Spleen (tissue), 11 donors: ENCODE measurements around the gene DLGAP3. TPM values are rescaled to one million over a fixed set of nuclear protein-coding genes. Genes with fewer than 3 reads are reported as not detected.

ENCODE experiments used
- DNase-seq: peaks from one replicate; pipeline ENCODE4 v3.0.0-alpha.2; 2020
- H3K27ac ChIP-seq, 8 donors: fragments of 200-600 bp; sonication (generic) in 7 of 8; 1 replicate in 4 of 8; 2 replicates in 4 of 8; pipeline versions ENCODE4 v1.5.0 to v1.8.0; 2016 to 2021; ENCODE audit warnings: inconsistent platforms in 4 of 8, mild to moderate bottlenecking in 4 of 8, moderate library complexity in 1 of 8
- H3K27me3 ChIP-seq, 7 donors: fragments of 200-600 bp; sonication (generic) in 6 of 7; replicated peaks in 1 of 7; 1 replicate in 4 of 7; 2 replicates in 3 of 7; pipeline versions ENCODE4 v1.5.0 to v1.8.0; 2016 to 2021; ENCODE audit warnings: inconsistent platforms in 3 of 7, mild to moderate bottlenecking in 1 of 7
- H3K36me3 ChIP-seq, 6 donors: fragments of 200-600 bp; sonication (generic) in 5 of 6; 1 replicate in 4 of 6; 2 replicates in 2 of 6; pipeline versions ENCODE4 v1.5.0 to v1.8.0; 2016 to 2021; ENCODE audit warnings: inconsistent platforms in 2 of 6
- H3K4me1 ChIP-seq, 6 donors: fragments of 200-600 bp; sonication (generic) in 5 of 6; 1 replicate in 3 of 6; 2 replicates in 3 of 6; pipeline versions ENCODE4 v1.5.0 to v1.8.0; 2016 to 2021; ENCODE audit warnings: inconsistent platforms in 3 of 6
- H3K4me3 ChIP-seq, 8 donors: fragments of 200-600 bp; sonication (generic) in 7 of 8; 1 replicate in 4 of 8; 2 replicates in 4 of 8; pipeline versions ENCODE4 v1.5.0 to v1.8.0; 2016 to 2021; ENCODE audit warnings: inconsistent platforms in 4 of 8, mild to moderate bottlenecking in 4 of 8, moderate library complexity in 2 of 8
- H3K9me3 ChIP-seq, 8 donors: fragments of 200-600 bp; sonication (generic) in 7 of 8; 1 replicate in 4 of 8; 2 replicates in 4 of 8; pipeline versions ENCODE4 v1.5.0 to v1.8.0; 2016 to 2021; ENCODE audit warnings: inconsistent platforms in 4 of 8
- CTCF ChIP-seq, 11 experiments: fragments of 200-600 bp in 7 of 11; fragments of 450-650 bp in 4 of 11; sonication (generic) in 4 of 11; IDR thresholded peaks in 8 of 11; conservative IDR thresholded peaks in 3 of 11; 1 replicate in 7 of 11; 2 replicates in 4 of 11; pipeline versions ENCODE4 v1.4.0 to v1.8.0; 2016 to 2021; ENCODE audit warnings: antibody characterized with exemption in 11 of 11, inconsistent platforms in 4 of 11, mild to moderate bottlenecking in 1 of 11
- POLR2A ChIP-seq, 3 donors: fragments of 450-650 bp; IDR thresholded peaks; one replicate each; pipeline ENCODE4 v1.5.1; 2017; ENCODE audit warnings: antibody characterized with exemption in 3 of 3, mild to moderate bottlenecking in 1 of 3
- POLR2AphosphoS5 ChIP-seq, 3 donors: sonication (generic); formaldehyde crosslinking; IDR thresholded peaks; one replicate each; pipeline ENCODE4 v1.5.1; 2017; ENCODE audit warnings: antibody characterized with exemption in 3 of 3
- WGBS, 5 donors: extraction: QIAGEN DNeasy Blood & Tissue Kit in 3 of 5; methylation state at CpG; one replicate each; pipeline versions ENCODE4 v1.1.5 to v1.1.7; 2013 to 2018; 5-methylcytosine and 5-hydroxymethylcytosine counted together
- intact Hi-C: fragments of 100-400 bp; cut with DNase I; formaldehyde crosslinking; loops from one replicate; pipeline ENCODE4 v1.15.0; 2023; ENCODE audit warnings: low total_unique reads
- polyA plus RNA-seq, 3 donors: library from polyadenylated mRNA; stranded (reverse); fragments of 200-250 nt; gene quantifications; one replicate each; pipeline ENCODE4 v1.2.1, GENCODE V29; 2013
- total RNA-seq, 7 donors: library from RNA; depleted of rRNA in 3 of 7; stranded (reverse); fragments of >200 nt in 3 of 7; fragmentation: NEBNext Ultra II Directional in 4 of 7; extraction: Animal tissue kit (Norgen Biotek cat#: 25700) in 4 of 7; gene quantifications; one replicate each; pipeline versions ENCODE4 v1.1.0 to v1.2.1, GENCODE V29; 2016 to 2021
- donor health status: healthy with polysubstance abuse.
- donor health status: DM: no; HTN: no; CAD: no; lungs with moderate emphysema.
- donor health status: DM: no; HTN: no; CAD: no.
- donor health status: Bipolar disorder and iron deficiency.
- donor health status: healthy.
- donor health status: DM: no; HTN: no; CAD: no.
- donor health status: DM: yes; HTN: yes; CAD: no.

DLGAP3 gene
- total and polyA plus RNA-seq, 10 donors = 0.54 to 4.3 (median 1.9) TPM

- H3K4me1 ChIP-seq = peaks cover 5 to 22% (median 17%) of the 10 kb centered on the region in 6 donors
- H3K9me3 ChIP-seq = no peaks in the 10 kb centered on the region
- no peaks in the 10 kb centered on the region for H3K36me3 ChIP-seq
- intact Hi-C loops = no loop called here
- no peak overlapping the region for H3K4me3 ChIP-seq
- no peak for TF ChIP-seq POLR2A (IDR thresholded peaks at IDR 0.05)
- no peak for TF ChIP-seq CTCF (IDR thresholded peaks at IDR 0.05 in 8 of 11, conservative IDR thresholded peaks at IDR 0.05 in 3 of 11)
- no peak for TF ChIP-seq POLR2AphosphoS5 (IDR thresholded peaks at IDR 0.05)
- no peak for DNase-seq
- peaks cover 0 to 38% (median 0%) of the 10 kb centered on the region in 7 donors for H3K27me3 ChIP-seq
- H3K27ac ChIP-seq = no peak overlapping the region
- 57 to 67% (median 65%) methylated on average over 2 of the region's 2 CpGs for WGBS, 5 donors
These were observed 59.1 kb downstream of the DLGAP3 start for GRCh38 chr1:34870395-34870794.

GRCh38 chr1:34869760-34870159, 59.7 kb downstream of the DLGAP3 start:
- peaks cover 5 to 28% (median 19%) of the 10 kb centered on the region in 6 donors for H3K4me1 ChIP-seq
- H3K9me3 ChIP-seq = no peaks in the 10 kb centered on the region
- no peak for TF ChIP-seq POLR2AphosphoS5 (IDR thresholded peaks at IDR 0.05)
- TF ChIP-seq CTCF (IDR thresholded peaks at IDR 0.05 in 8 of 11, conservative IDR thresholded peaks at IDR 0.05 in 3 of 11) = no peak
- TF ChIP-seq POLR2A (IDR thresholded peaks at IDR 0.05) = no peak
- DNase-seq = no peak
- no peak overlapping the region for H3K27ac ChIP-seq
- no peak overlapping the region for H3K4me3 ChIP-seq
- H3K36me3 ChIP-seq = no peaks in the 10 kb centered on the region
- intact Hi-C loops = no loop called here
- WGBS, 5 donors = 87 to 95% (median 94%) methylated on average over 4 of the region's 4 CpGs
- H3K27me3 ChIP-seq = peaks cover 0 to 31% (median 0%) of the 10 kb centered on the region in 7 donors

- Histone ChIP-seq H3K9me3 (no peaks in the 10 kb centered on the region), H3K4me3 (no peak overlapping the region), H3K36me3 (no peaks in the 10 kb centered on the region), H3K27ac (no peak overlapping the region), H3K27me3 (peaks cover 0 to 21% (median 0%) of the 10 kb centered on the region in 7 donors), H3K4me1 (peaks cover 5 to 42% (median 20%) of the 10 kb centered on the region in 6 donors)
- 92 to 97% (median 95%) methylated on average over 36 to 44 of the region's 44 CpGs for WGBS, 5 donors
- no peak for DNase-seq
- TF ChIP-seq POLR2A (IDR thresholded peaks at IDR 0.05) = no peak
- TF ChIP-seq CTCF (IDR thresholded peaks at IDR 0.05 in 8 of 11, conservative IDR thresholded peaks at IDR 0.05 in 3 of 11) = no peak
- no peak for TF ChIP-seq POLR2AphosphoS5 (IDR thresholded peaks at IDR 0.05)
- intact Hi-C loops = no loop called here
These were observed 61.0 kb downstream of the DLGAP3 start for GRCh38 chr1:34868230-34869049.

- intact Hi-C loops = no loop called here
- 47 to 66% (median 57%) methylated on average over 6 of the region's 6 CpGs for WGBS, 5 donors
- TF ChIP-seq CTCF (IDR thresholded peaks at IDR 0.05 in 8 of 11, conservative IDR thresholded peaks at IDR 0.05 in 3 of 11) (no peak), POLR2AphosphoS5 (IDR thresholded peaks at IDR 0.05) (peak in 2 of 3 donors; percentile 41 to 52)
- DNase-seq = no peak
- Histone ChIP-seq H3K4me1 (peaks cover 5 to 47% (median 20%) of the 10 kb centered on the region in 6 donors), H3K27me3 (peaks cover 0 to 12% (median 0%) of the 10 kb centered on the region in 7 donors), H3K4me3 (peak overlapping the region in 2 of 8 donors; percentile 70 to 73), H3K9me3 (no peaks in the 10 kb centered on the region), H3K36me3 (no peaks in the 10 kb centered on the region), H3K27ac (peak overlapping the region in 4 of 8 donors; percentile 87 to 91 (median 88))
These were observed 62.0 kb downstream of the DLGAP3 start for GRCh38 chr1:34867415-34867814.
